Caco-2 (cell line): ENCODE data around the gene PIGV. TPM values are rescaled to one million over a fixed set of nuclear protein-coding genes. Genes with fewer than 3 reads are reported as not detected.

Source experiments
- BruUV-seq: library from RNA; stranded (reverse); fragments of 400-500 nt; replicated peaks from 2 replicates; lab custom pipeline; 2021; lab: Mats Ljungman, UMichigan
- CTCF ChIA-PET: fragments of 300-600 bp; sonication (Branson Sonifier 250); formaldehyde crosslinking; loops from one replicate; lab custom pipeline; 2022; ENCODE audit warnings: antibody characterized with exemption; lab: Charles Lee
- POLR2A ChIA-PET: fragments of 300-600 bp; sonication (Branson Sonifier 250); formaldehyde crosslinking; loops from one replicate; lab custom pipeline; 2022; ENCODE audit warnings: antibody characterized with exemption; lab: Charles Lee
- DNase-seq, 2 experiments: peaks; one replicate each; pipeline versions ENCODE4 v3.0.0 to v3.0.0-alpha.2; 2020 to 2022
- H3K27me3 ChIP-seq: replicated peaks from 2 replicates; pipeline ENCODE4 v1.6.0; 2011; ENCODE audit warnings: low read length; ENCODE audit not compliant: control insufficient read depth, insufficient read depth
- H3K36me3 ChIP-seq: 2 replicates; pipeline ENCODE4 v1.5.1; 2011; ENCODE audit warnings: low read length; ENCODE audit not compliant: control insufficient read depth, insufficient read depth
- H3K4me1 ChIP-seq: fragments of 250-450 bp; sonication (Bioruptor Pico); 2 replicates; pipeline ENCODE4 v1.5.1; 2020; ENCODE audit warnings: mild to moderate bottlenecking
- H3K4me3 ChIP-seq: 2 replicates; pipeline ENCODE4 v1.5.1; 2011; ENCODE audit warnings: low read depth, mild to moderate bottlenecking, control low read depth, low read length
- H3K9me3 ChIP-seq: fragments of 250-450 bp; sonication (Bioruptor Pico); 2 replicates; pipeline ENCODE4 v1.5.1; 2020; ENCODE audit warnings: mild to moderate bottlenecking, moderate library complexity
- H3K27ac Mint-ChIP-seq: one replicate; pipeline ENCODE4 v1.8.0; 2022; ENCODE audit warnings: mixed read lengths; ENCODE audit not compliant: unreplicated experiment
- H3K27me3 Mint-ChIP-seq: one replicate; pipeline ENCODE4 v1.8.0; 2022; ENCODE audit warnings: mixed read lengths; ENCODE audit not compliant: insufficient read depth, unreplicated experiment
- H3K36me3 Mint-ChIP-seq: one replicate; pipeline ENCODE4 v1.8.0; 2022; ENCODE audit warnings: mild to moderate bottlenecking, mixed read lengths; ENCODE audit not compliant: insufficient read depth, unreplicated experiment
- H3K4me1 Mint-ChIP-seq: one replicate; pipeline ENCODE4 v1.8.0; 2022; ENCODE audit warnings: low read depth, mixed read lengths; ENCODE audit not compliant: unreplicated experiment
- H3K4me3 Mint-ChIP-seq: one replicate; pipeline ENCODE4 v1.8.0; 2022; ENCODE audit warnings: mild to moderate bottlenecking, moderate library complexity, mixed read lengths; ENCODE audit not compliant: unreplicated experiment
- H3K9me3 Mint-ChIP-seq: one replicate; pipeline ENCODE4 v1.8.0; 2022; ENCODE audit warnings: mixed read lengths; ENCODE audit not compliant: unreplicated experiment
- intact Hi-C: fragments of 100-400 bp; cut with micrococcal nuclease; formaldehyde crosslinking; loops from one replicate; pipeline ENCODE4 v1.10.0; 2022; ENCODE audit not compliant: unreplicated experiment
- total RNA-seq: library from RNA; stranded (reverse); gene quantifications from 2 replicates; pipeline ENCODE4 v1.2.3, GENCODE V29; 2022
- TF ChIP-seq, protein P1 (sequence below), 2 experiments: fragments of 200-600 bp in 1 of 2; IDR thresholded peaks; 1 replicate in 1 of 2; 2 replicates in 1 of 2; pipeline versions ENCODE4 v1.5.1 to v1.8.0; 2011 to 2022; ENCODE audit warnings: antibody characterized with exemption in 1 of 2, control low read depth in 1 of 2, inconsistent platforms in 1 of 2, low read depth in 1 of 2, low read length in 1 of 2, mild to moderate bottlenecking in 1 of 2, moderate library complexity in 1 of 2; ENCODE audit not compliant: insufficient read depth in 1 of 2, severe bottlenecking in 1 of 2, unreplicated experiment in 1 of 2

Gene PIGV
- total RNA-seq, 1 experiment from 2014 or later = 10.0 TPM

DNA sequence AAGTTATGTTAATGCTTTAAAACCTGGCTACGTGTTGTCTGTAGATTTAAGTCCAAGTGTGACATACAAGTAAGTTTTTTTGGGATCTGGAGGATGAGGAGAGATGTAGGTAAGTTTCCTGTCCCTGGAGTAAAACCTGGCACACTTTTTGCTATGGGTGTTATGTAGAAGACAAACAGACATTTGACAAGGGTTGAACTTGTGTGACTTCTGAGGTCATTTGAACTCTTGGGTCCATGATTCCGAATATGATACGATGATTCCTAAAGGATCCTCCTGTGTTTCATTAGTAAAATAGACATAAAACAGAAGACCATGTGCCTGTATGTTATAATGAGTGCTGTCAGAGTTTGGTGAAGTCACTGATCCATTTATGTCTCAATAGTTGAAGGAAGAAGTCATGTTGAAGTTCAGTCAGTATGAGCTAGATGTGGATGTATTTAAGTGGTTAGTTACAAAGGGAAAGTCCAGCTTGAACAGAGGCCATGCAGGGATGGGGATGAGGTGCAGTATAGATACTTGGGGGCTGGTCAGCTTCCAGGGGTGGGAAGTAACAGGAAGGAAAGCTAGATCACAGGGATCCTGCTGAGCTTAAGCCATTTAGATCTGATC, 47.6 kb upstream of the PIGV start:
- peaks cover 1% of the 10 kb centered on the region; the same call in 1 of the 2 replicates for H3K36me3 ChIP-seq
- CTCF ChIA-PET = interaction anchor here (1.2 kb wide), 1 partner anchor 45 kb away, joined by 7 read pairs; no protein-coding TSS in a partner anchor

DNA sequence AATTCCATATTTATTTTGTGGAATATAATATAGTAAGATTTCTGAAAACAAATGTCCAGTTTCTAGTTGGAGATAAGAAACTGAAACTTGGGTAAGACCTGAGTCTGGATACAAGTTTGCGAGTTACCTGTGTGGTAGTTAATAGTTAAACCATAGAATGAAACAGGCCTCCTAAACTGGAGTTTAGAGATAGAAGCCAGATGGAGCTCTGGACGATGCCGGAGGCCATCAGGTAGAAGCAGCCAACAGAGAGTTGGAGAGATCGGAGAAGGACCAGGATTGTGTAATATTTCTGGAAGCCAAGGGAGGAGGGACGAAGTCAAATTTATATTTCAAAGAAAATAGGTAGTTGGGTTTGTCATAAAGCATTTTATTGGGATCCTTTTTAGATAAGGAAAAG, 46.8 kb upstream of the PIGV start:
- Histone ChIP-seq H3K9me3 (no peaks in the 10 kb centered on the region), H3K27me3 (no peaks in the 10 kb centered on the region), H3K36me3 (peaks cover 1% of the 10 kb centered on the region; the same call in 1 of the 2 replicates), H3K4me3 (no peak overlapping the region), H3K4me1 (no peaks in the 10 kb centered on the region; the same call in 1 of the 2 replicates)
- H3K36me3 Mint-ChIP-seq = peaks cover 48% of the 10 kb centered on the region
- H3K9me3 Mint-ChIP-seq = no peaks in the 10 kb centered on the region
- no TSS peak for BruUV-seq
- ChIA-PET CTCF (interaction anchor here (0.6 to 1.4 kb wide), 3 partner anchors 48 to 64 kb away, joined by 3 to 7 read pairs (median 4); no protein-coding TSS in a partner anchor), POLR2A (no interaction called here)
- H3K4me1 Mint-ChIP-seq = peaks cover 19% of the 10 kb centered on the region
- H3K27ac Mint-ChIP-seq = no peak overlapping the region
- peak in 1 of 2 experiments; percentile 16 for DNase-seq
- intact Hi-C loops = no loop called here
- TF ChIP-seq, protein P1, sequence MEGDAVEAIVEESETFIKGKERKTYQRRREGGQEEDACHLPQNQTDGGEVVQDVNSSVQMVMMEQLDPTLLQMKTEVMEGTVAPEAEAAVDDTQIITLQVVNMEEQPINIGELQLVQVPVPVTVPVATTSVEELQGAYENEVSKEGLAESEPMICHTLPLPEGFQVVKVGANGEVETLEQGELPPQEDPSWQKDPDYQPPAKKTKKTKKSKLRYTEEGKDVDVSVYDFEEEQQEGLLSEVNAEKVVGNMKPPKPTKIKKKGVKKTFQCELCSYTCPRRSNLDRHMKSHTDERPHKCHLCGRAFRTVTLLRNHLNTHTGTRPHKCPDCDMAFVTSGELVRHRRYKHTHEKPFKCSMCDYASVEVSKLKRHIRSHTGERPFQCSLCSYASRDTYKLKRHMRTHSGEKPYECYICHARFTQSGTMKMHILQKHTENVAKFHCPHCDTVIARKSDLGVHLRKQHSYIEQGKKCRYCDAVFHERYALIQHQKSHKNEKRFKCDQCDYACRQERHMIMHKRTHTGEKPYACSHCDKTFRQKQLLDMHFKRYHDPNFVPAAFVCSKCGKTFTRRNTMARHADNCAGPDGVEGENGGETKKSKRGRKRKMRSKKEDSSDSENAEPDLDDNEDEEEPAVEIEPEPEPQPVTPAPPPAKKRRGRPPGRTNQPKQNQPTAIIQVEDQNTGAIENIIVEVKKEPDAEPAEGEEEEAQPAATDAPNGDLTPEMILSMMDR (IDR thresholded peaks at IDR 0.05; ENCODE audit: insufficient read depth in 1 of 2, low read depth in 1 of 2, low read length in 1 of 2, severe bottlenecking in 1 of 2, unreplicated experiment in 1 of 2) = no peak
- H3K27me3 Mint-ChIP-seq = no peaks in the 10 kb centered on the region
- H3K4me3 Mint-ChIP-seq = no peak overlapping the region

More for the DNA sequence above, 47.6 kb upstream of the PIGV start:
- no peak for DNase-seq
- TF ChIP-seq, protein P1 (IDR thresholded peaks at IDR 0.05; ENCODE audit: insufficient read depth in 1 of 2, low read depth in 1 of 2, low read length in 1 of 2, severe bottlenecking in 1 of 2, unreplicated experiment in 1 of 2) = no peak
- Mint-ChIP-seq H3K4me3 (peak overlapping the region; percentile 0), H3K27ac (peak overlapping the region; percentile 36), H3K27me3 (no peaks in the 10 kb centered on the region), H3K36me3 (peaks cover 53% of the 10 kb centered on the region), H3K9me3 (no peaks in the 10 kb centered on the region), H3K4me1 (peaks cover 19% of the 10 kb centered on the region)
- Histone ChIP-seq H3K9me3 (no peaks in the 10 kb centered on the region), H3K4me3 (no peak overlapping the region), H3K4me1 (no peaks in the 10 kb centered on the region; the same call in 1 of the 2 replicates), H3K27me3 (no peaks in the 10 kb centered on the region)
- BruUV-seq = no TSS peak
- POLR2A ChIA-PET = no interaction called here
- intact Hi-C loops = no loop called here

- H3K9me3 ChIP-seq = no peaks in the 10 kb centered on the region
- intact Hi-C loops = no loop called here
- no peaks in the 10 kb centered on the region for H3K9me3 Mint-ChIP-seq
- H3K4me1 ChIP-seq = no peaks in the 10 kb centered on the region; the same call in 1 of the 2 replicates
- H3K36me3 ChIP-seq = no peaks in the 10 kb centered on the region; the same call in 1 of the 2 replicates
- TF ChIP-seq, protein P1 (IDR thresholded peaks at IDR 0.05; ENCODE audit: insufficient read depth in 1 of 2, low read depth in 1 of 2, low read length in 1 of 2, severe bottlenecking in 1 of 2, unreplicated experiment in 1 of 2) = no peak
- no peaks in the 10 kb centered on the region for H3K27me3 Mint-ChIP-seq
- peak overlapping the region; percentile 6 for H3K27ac Mint-ChIP-seq
- no peak overlapping the region for H3K4me3 Mint-ChIP-seq
- no TSS peak for BruUV-seq
- ChIA-PET CTCF (interaction anchor here (1.0 kb wide), 1 partner anchor 45 kb away, joined by 3 read pairs; no protein-coding TSS in a partner anchor), POLR2A (no interaction called here)
- H3K36me3 Mint-ChIP-seq = peaks cover 58% of the 10 kb centered on the region
- no peaks in the 10 kb centered on the region for H3K27me3 ChIP-seq
- peaks cover 19% of the 10 kb centered on the region for H3K4me1 Mint-ChIP-seq
- no peak overlapping the region for H3K4me3 ChIP-seq
- DNase-seq = no peak
Observed at GRCh38 chr1:26743426-26744059, 44.2 kb upstream of the PIGV start.
